Loucy (cell line): ENCODE results near the gene LAMC1.

Experiments
- H2AFZ ChIP-seq: fragments of 200-600 bp; sonication (generic); 2 replicates; pipeline ENCODE4 v1.6.0; 2016; ENCODE audit warnings: antibody characterized with exemption, mild to moderate bottlenecking, low read length, moderate library complexity
- H3F3A ChIP-seq: fragments of 200-600 bp; 2 replicates; pipeline ENCODE4 v1.6.0; 2016; ENCODE audit warnings: antibody characterized with exemption, low read depth, mild to moderate bottlenecking
- H3K27me3 ChIP-seq: fragments of 200-600 bp; sonication (generic); 2 replicates; pipeline ENCODE4 v1.6.1; 2014; ENCODE audit warnings: low read length, mild to moderate bottlenecking; ENCODE audit not compliant: insufficient read depth, poor library complexity, severe bottlenecking
- H3K36me3 ChIP-seq: fragments of 200-600 bp; sonication (generic); 2 replicates; pipeline ENCODE4 v1.6.1; 2016; ENCODE audit warnings: low read length; ENCODE audit not compliant: insufficient read depth
- H3K4me1 ChIP-seq: fragments of 200-600 bp; sonication (generic); 2 replicates; pipeline ENCODE4 v1.5.1; 2014; ENCODE audit warnings: low read length, mild to moderate bottlenecking; ENCODE audit not compliant: insufficient read depth, poor library complexity, severe bottlenecking
- H3K4me2 ChIP-seq: fragments of 200-600 bp; sonication (generic); 2 replicates; pipeline ENCODE4 v1.6.0; 2014; ENCODE audit warnings: antibody characterized with exemption, low read length, low read depth, mild to moderate bottlenecking; ENCODE audit not compliant: poor library complexity, severe bottlenecking
- H3K4me3 ChIP-seq: fragments of 200-600 bp; sonication (generic); 2 replicates; pipeline ENCODE4 v1.5.1; 2014; ENCODE audit warnings: low read length, mild to moderate bottlenecking, mixed read lengths; ENCODE audit not compliant: poor library complexity, severe bottlenecking
- H3K79me2 ChIP-seq: fragments of 200-600 bp; sonication (generic); 2 replicates; pipeline ENCODE4 v1.6.1; 2014; ENCODE audit warnings: low read length; ENCODE audit not compliant: insufficient read depth
- H3K9ac ChIP-seq: fragments of 200-600 bp; sonication (generic); 2 replicates; pipeline ENCODE4 v1.6.0; 2014; ENCODE audit warnings: mild to moderate bottlenecking, low read depth, low read length, moderate library complexity; ENCODE audit not compliant: poor library complexity, severe bottlenecking
- H3K9me2 ChIP-seq: fragments of 200-600 bp; sonication (generic); replicated peaks from 2 replicates; pipeline ENCODE4 v1.6.1; 2016; ENCODE audit warnings: low read depth, low read length, mixed read lengths
- H3K9me3 ChIP-seq: fragments of 200-600 bp; sonication (generic); 2 replicates; pipeline ENCODE4 v1.6.1; 2014; ENCODE audit warnings: mild to moderate bottlenecking, antibody characterized with exemption, low read length, low read depth; ENCODE audit not compliant: insufficient read depth
- H4K20me1 ChIP-seq: fragments of 200-600 bp; sonication (generic); 2 replicates; pipeline ENCODE4 v1.6.0; 2014; ENCODE audit warnings: antibody characterized with exemption, low read length, mild to moderate bottlenecking; ENCODE audit not compliant: insufficient read depth, poor library complexity, severe bottlenecking
- EZH2phosphoT487 ChIP-seq: fragments of 200-600 bp; IDR thresholded peaks from 2 replicates; pipeline ENCODE4 v1.6.1; 2018; ENCODE audit warnings: antibody characterized with exemption, mild to moderate bottlenecking, moderate library complexity, borderline replicate concordance
- TF ChIP-seq, protein P1 (sequence below): fragments of 200-600 bp; sonication (generic); conservative IDR thresholded peaks from 2 replicates; pipeline ENCODE4 v1.5.1; 2014; ENCODE audit warnings: mild to moderate bottlenecking, antibody characterized with exemption, low read length

The LAMC1 gene

DNA sequence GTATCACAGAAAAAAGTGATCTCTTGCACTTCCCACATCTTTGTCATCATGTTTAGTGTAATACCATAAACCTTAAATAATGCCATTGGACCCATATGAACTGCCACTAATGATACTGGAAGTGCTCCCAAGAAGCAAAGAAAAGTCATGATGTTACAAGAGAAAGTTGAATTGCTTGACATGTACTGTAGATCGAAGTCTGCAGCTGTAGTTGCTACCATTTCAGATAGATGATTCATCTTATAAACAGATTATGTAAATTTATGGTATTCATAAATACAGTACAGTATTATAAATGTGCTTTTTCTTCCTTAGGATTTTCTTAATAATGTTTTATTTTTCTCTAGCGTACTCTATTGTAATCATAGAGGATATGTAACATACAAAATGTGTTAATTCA is 132.7 kb downstream of the LAMC1 start:
- Histone ChIP-seq H3K79me2 (no peaks in the 10 kb centered on the region), H3K4me2 (no peak overlapping the region), H4K20me1 (no peaks in the 10 kb centered on the region), H3K9ac (no peak overlapping the region), H3K27me3 (no peaks in the 10 kb centered on the region), H3K9me2 (no peaks in the 10 kb centered on the region), H3F3A (no peaks in the 10 kb centered on the region), H2AFZ (no peak overlapping the region), H3K9me3 (no peaks in the 10 kb centered on the region), H3K4me3 (no peak overlapping the region), H3K4me1 (peaks cover 11% of the 10 kb centered on the region), H3K36me3 (no peaks in the 10 kb centered on the region)
- TF ChIP-seq EZH2phosphoT487: no peak
- TF ChIP-seq, protein P1, sequence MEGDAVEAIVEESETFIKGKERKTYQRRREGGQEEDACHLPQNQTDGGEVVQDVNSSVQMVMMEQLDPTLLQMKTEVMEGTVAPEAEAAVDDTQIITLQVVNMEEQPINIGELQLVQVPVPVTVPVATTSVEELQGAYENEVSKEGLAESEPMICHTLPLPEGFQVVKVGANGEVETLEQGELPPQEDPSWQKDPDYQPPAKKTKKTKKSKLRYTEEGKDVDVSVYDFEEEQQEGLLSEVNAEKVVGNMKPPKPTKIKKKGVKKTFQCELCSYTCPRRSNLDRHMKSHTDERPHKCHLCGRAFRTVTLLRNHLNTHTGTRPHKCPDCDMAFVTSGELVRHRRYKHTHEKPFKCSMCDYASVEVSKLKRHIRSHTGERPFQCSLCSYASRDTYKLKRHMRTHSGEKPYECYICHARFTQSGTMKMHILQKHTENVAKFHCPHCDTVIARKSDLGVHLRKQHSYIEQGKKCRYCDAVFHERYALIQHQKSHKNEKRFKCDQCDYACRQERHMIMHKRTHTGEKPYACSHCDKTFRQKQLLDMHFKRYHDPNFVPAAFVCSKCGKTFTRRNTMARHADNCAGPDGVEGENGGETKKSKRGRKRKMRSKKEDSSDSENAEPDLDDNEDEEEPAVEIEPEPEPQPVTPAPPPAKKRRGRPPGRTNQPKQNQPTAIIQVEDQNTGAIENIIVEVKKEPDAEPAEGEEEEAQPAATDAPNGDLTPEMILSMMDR: no peak

DNA sequence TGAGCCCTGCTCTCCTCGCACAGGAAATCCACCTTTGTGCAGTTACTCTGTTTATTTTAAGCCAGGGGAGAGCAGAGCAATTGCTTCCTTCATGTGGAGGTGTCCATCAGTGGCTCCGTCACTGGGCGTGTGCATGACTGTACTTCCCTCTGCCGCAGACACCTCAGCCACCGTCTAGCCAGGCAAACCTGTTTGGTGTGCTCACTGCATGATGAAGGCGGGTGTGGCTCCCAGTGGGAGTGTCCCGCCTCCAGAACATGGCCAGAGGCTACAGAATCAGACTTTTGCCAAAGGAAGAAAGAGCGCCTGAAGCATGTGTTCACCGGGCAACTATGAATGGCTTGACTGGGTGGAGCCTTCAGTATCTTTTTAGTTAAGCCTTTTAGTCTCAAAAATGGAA is 136.7 kb downstream of the LAMC1 start:
- no peaks in the 10 kb centered on the region for H3K9me3 ChIP-seq
- no peak overlapping the region for H2AFZ ChIP-seq
- H3K4me3 ChIP-seq: no peak overlapping the region
- H3F3A ChIP-seq: no peaks in the 10 kb centered on the region
- peaks cover 13% of the 10 kb centered on the region for H3K4me1 ChIP-seq
- no peak overlapping the region for H3K9ac ChIP-seq
- H4K20me1 ChIP-seq: no peaks in the 10 kb centered on the region
- H3K27me3 ChIP-seq: no peaks in the 10 kb centered on the region
- no peak overlapping the region for H3K4me2 ChIP-seq
- TF ChIP-seq, protein P1: no peak
- no peak for TF ChIP-seq EZH2phosphoT487
- H3K79me2 ChIP-seq: no peaks in the 10 kb centered on the region
- H3K36me3 ChIP-seq: no peaks in the 10 kb centered on the region
- H3K9me2 ChIP-seq: no peaks in the 10 kb centered on the region

DNA sequence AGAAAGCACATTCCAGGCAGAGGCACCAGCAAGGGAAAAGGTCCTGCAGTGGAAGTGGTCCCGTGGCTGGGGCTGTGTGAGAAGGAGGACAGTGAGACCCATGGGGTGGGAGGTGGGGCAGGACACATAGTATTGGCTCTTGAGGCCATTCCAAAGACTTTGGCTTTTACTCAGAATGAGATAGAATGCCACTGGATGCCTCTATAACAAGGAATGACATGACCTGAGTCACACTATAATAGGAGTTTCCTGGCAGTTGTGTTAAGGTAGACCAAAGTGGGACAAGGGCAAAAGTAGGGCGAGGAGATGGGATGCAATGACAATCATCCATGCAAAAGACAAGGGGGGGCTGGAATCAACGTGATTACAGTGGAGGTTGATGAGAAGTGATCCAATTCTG is 138.2 kb downstream of the LAMC1 start:
- Histone ChIP-seq H3K36me3 (no peaks in the 10 kb centered on the region), H4K20me1 (no peaks in the 10 kb centered on the region), H3K9ac (no peak overlapping the region), H3K4me2 (no peak overlapping the region), H3K79me2 (no peaks in the 10 kb centered on the region), H3K27me3 (no peaks in the 10 kb centered on the region), H2AFZ (no peak overlapping the region), H3K4me3 (no peak overlapping the region), H3F3A (no peaks in the 10 kb centered on the region), H3K4me1 (peaks cover 13% of the 10 kb centered on the region), H3K9me3 (no peaks in the 10 kb centered on the region), H3K9me2 (no peaks in the 10 kb centered on the region)
- TF ChIP-seq, protein P1: no peak
- no peak for TF ChIP-seq EZH2phosphoT487
